B cell (primary cell): ENCODE results near the gene ARHGEF3. TPM values are rescaled to one million over a fixed set of nuclear protein-coding genes. Genes with fewer than 3 reads are reported as not detected.
"Not testable (repeated sequence)": the region's sequence is repeated elsewhere in the genome, so short reads cannot be mapped to it uniquely, and the experiment has no call there.

Source experiments
- ATAC-seq: fragments of 200-7000 bp; cut with Tn5 transposase; one replicate; pipeline ENCODE4 v1.10.0; 2021; ENCODE audit warnings: low read depth, mild to moderate bottlenecking, moderate number of reproducible peaks, moderate library complexity
- CTCF ChIA-PET: fragments of 350-600 bp; sonication (Branson Sonifier 250); formaldehyde crosslinking; loops from one replicate; lab custom pipeline; 2021; ENCODE audit warnings: antibody characterized with exemption, inconsistent platforms; lab: Charles Lee
- POLR2A ChIA-PET: fragments of 350-600 bp; sonication (Branson Sonifier 250); formaldehyde crosslinking; loops from one replicate; lab custom pipeline; 2021; ENCODE audit warnings: antibody characterized with exemption; lab: Charles Lee
- DNase-seq: peaks from one replicate; pipeline ENCODE4 v3.0.0; 2013
- H2AFZ ChIP-seq: 2 replicates; pipeline ENCODE4 v1.6.1; 2012; ENCODE audit warnings: mild to moderate bottlenecking, low read depth, low read length; ENCODE audit not compliant: insufficient read depth, poor library complexity, severe bottlenecking
- H3K27ac ChIP-seq, 2 donors: 1 replicate in 1 of 2; 2 replicates in 1 of 2; pipeline ENCODE4 v1.5.1; 2012 to 2013; ENCODE audit warnings: low read length in 2 of 2, mild to moderate bottlenecking in 2 of 2, moderate library complexity in 1 of 2
- H3K27me3 ChIP-seq, 4 experiments: fragments of 200-600 bp in 1 of 4; sonication (generic) in 1 of 4; replicated peaks in 1 of 4; 1 replicate in 2 of 4; 2 replicates in 2 of 4; pipeline versions ENCODE4 v1.6.1 to v1.7.0; 2013 to 2016; ENCODE audit warnings: low read length in 3 of 4, mild to moderate bottlenecking in 2 of 4, mixed read lengths in 1 of 4, moderate library complexity in 1 of 4; ENCODE audit not compliant: insufficient read depth in 4 of 4, control insufficient read depth in 3 of 4; ENCODE audit errors: control extremely low read depth in 1 of 4
- H3K36me3 ChIP-seq, 2 experiments: replicated peaks in 1 of 2; 1 replicate in 1 of 2; 2 replicates in 1 of 2; pipeline versions ENCODE4 v1.6.1 to v1.7.1; 2013; ENCODE audit warnings: low read length in 1 of 2; ENCODE audit not compliant: insufficient read depth in 2 of 2, control insufficient read depth in 1 of 2; ENCODE audit errors: control extremely low read depth in 1 of 2, extremely low read depth in 1 of 2
- H3K4me1 ChIP-seq, 2 donors: fragments of 200-600 bp in 1 of 2; sonication (generic) in 1 of 2; 1 replicate in 1 of 2; 2 replicates in 1 of 2; pipeline versions ENCODE4 v1.5.1 to v1.6.1; 2013 to 2017; ENCODE audit warnings: low read length in 2 of 2; ENCODE audit not compliant: control insufficient read depth in 2 of 2, insufficient read depth in 2 of 2
- H3K4me2 ChIP-seq: replicated peaks from 2 replicates; pipeline ENCODE3; 2012; ENCODE audit warnings: mild to moderate bottlenecking, low read depth, low read length; ENCODE audit not compliant: poor library complexity, severe bottlenecking
- H3K4me3 ChIP-seq, 5 experiments: fragments of 200-600 bp in 1 of 5; sonication (generic) in 1 of 5; 1 replicate in 3 of 5; 2 replicates in 2 of 5; pipeline versions ENCODE4 v1.5.1 to v1.7.0; 2011 to 2016; ENCODE audit warnings: low read length in 4 of 5, mild to moderate bottlenecking in 4 of 5, low read depth in 2 of 5, control low read depth in 1 of 5, moderate library complexity in 1 of 5; ENCODE audit not compliant: insufficient read depth in 1 of 5; ENCODE audit errors: control extremely low read depth in 1 of 5, extremely low read depth in 1 of 5
- H3K79me2 ChIP-seq: fragments of 200-600 bp; sonication (generic); one replicate; pipeline ENCODE4 v1.6.0; 2016; ENCODE audit warnings: low read length; ENCODE audit not compliant: control insufficient read depth, insufficient read depth
- H3K9ac ChIP-seq: fragments of 200-600 bp; sonication (generic); 2 replicates; pipeline ENCODE4 v1.6.1; 2017; ENCODE audit warnings: mild to moderate bottlenecking, low read length, moderate library complexity
- H3K9me3 ChIP-seq, 3 donors: one replicate each; pipeline versions ENCODE4 v1.6.1 to v1.7.1; 2013; ENCODE audit warnings: low read length in 2 of 3; ENCODE audit not compliant: control insufficient read depth in 2 of 3, insufficient read depth in 1 of 3; ENCODE audit errors: control extremely low read depth in 1 of 3
- H4K20me1 ChIP-seq: 2 replicates; pipeline ENCODE4 v1.6.0; 2012; ENCODE audit warnings: mild to moderate bottlenecking, low read length; ENCODE audit not compliant: insufficient read depth, control insufficient read depth, poor library complexity, severe bottlenecking
- H3K27ac Mint-ChIP-seq: one replicate; pipeline ENCODE4 v1.8.0; 2021; ENCODE audit warnings: mixed read lengths
- H3K27me3 Mint-ChIP-seq: one replicate; pipeline ENCODE4 v1.8.0; 2021; ENCODE audit warnings: mixed read lengths
- H3K4me1 Mint-ChIP-seq: one replicate; pipeline ENCODE4 v1.8.0; 2021; ENCODE audit warnings: mixed read lengths
- H3K4me3 Mint-ChIP-seq: one replicate; pipeline ENCODE4 v1.8.0; 2021; ENCODE audit warnings: mixed read lengths
- H3K9me3 Mint-ChIP-seq: one replicate; pipeline ENCODE4 v1.8.0; 2022; ENCODE audit warnings: mixed read lengths; ENCODE audit not compliant: insufficient read depth
- EZH2 ChIP-seq: IDR thresholded peaks from 2 replicates; pipeline ENCODE4 v1.6.1; 2012; ENCODE audit warnings: borderline replicate concordance, low read depth, mild to moderate bottlenecking, moderate library complexity, low read length; ENCODE audit not compliant: insufficient read depth, poor library complexity, severe bottlenecking
- WGBS: methylation state at CpG from one replicate; pipeline ENCODE4 v1.1.5; 2013; ENCODE audit warnings: missing lambda C conversion rate; ENCODE audit not compliant: insufficient coverage; 5-methylcytosine and 5-hydroxymethylcytosine counted together
- intact Hi-C: fragments of 100-400 bp; cut with micrococcal nuclease; formaldehyde crosslinking; loops from one replicate; pipeline ENCODE4 v1.10.0; 2022
- polyA plus RNA-seq: library from polyadenylated mRNA; depleted of rRNA; stranded (reverse); fragments of >200 nt; gene quantifications from 2 replicates; pipeline ENCODE4 v1.2.3, GENCODE V29; 2012
- total RNA-seq, 2 donors: library from RNA; stranded (reverse); fragments of 120-200 nt in 1 of 2; gene quantifications; 1 replicate in 1 of 2; 2 replicates in 1 of 2; pipeline versions ENCODE4 v1.2.3 to v1.2.4, GENCODE V29; 2013 to 2022
- TF ChIP-seq, protein P1 (sequence below): fragments of 200-600 bp; IDR thresholded peaks from one replicate; pipeline ENCODE4 v1.8.0; 2022; ENCODE audit warnings: antibody characterized with exemption, mild to moderate bottlenecking

ARHGEF3 gene
- total and polyA plus RNA-seq, 2 donors (not counting 1 experiment from before 2014, with no cell fraction given): 30.8 to 33.5 TPM

DNA sequence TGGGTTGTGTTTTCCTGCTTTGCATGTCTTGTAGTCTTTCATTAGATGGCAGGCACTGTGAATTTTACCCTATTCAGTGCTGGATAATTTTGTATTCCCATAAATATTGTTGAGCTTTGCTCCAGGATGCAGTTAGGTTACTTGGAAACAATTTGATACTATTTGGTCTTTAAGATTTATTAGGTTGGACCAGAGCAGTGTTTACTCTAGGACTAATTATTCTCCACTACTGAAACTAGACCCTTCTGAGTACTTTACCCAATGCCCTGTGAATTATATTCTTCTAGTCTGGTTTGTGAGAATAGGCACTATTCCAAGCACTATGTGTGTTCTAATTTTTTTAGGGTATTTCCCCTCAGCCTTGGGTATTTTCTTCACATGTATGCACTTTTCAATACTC is 80.9 kb downstream of the ARHGEF3 start:
- no peaks in the 10 kb centered on the region for H3K27me3 Mint-ChIP-seq
- Histone ChIP-seq H3K27ac (no peak overlapping the region), H3K4me2 (no peak overlapping the region), H4K20me1 (no peaks in the 10 kb centered on the region), H3K4me3 (no peak overlapping the region), H3K27me3 (no peaks in the 10 kb centered on the region), H3K36me3 (no peaks in the 10 kb centered on the region), H2AFZ (no peak overlapping the region), H3K4me1 (peaks cover 0 to 12% of the 10 kb centered on the region in 2 donors), H3K79me2 (no peaks in the 10 kb centered on the region), H3K9ac (no peak overlapping the region), H3K9me3 (peaks cover 0 to 5% (median 0%) of the 10 kb centered on the region in 3 donors)
- TF ChIP-seq, protein P1, sequence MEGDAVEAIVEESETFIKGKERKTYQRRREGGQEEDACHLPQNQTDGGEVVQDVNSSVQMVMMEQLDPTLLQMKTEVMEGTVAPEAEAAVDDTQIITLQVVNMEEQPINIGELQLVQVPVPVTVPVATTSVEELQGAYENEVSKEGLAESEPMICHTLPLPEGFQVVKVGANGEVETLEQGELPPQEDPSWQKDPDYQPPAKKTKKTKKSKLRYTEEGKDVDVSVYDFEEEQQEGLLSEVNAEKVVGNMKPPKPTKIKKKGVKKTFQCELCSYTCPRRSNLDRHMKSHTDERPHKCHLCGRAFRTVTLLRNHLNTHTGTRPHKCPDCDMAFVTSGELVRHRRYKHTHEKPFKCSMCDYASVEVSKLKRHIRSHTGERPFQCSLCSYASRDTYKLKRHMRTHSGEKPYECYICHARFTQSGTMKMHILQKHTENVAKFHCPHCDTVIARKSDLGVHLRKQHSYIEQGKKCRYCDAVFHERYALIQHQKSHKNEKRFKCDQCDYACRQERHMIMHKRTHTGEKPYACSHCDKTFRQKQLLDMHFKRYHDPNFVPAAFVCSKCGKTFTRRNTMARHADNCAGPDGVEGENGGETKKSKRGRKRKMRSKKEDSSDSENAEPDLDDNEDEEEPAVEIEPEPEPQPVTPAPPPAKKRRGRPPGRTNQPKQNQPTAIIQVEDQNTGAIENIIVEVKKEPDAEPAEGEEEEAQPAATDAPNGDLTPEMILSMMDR: no peak
- no peak for TF ChIP-seq EZH2
- DNase-seq (no peak), ATAC-seq (no peak)
- no peak overlapping the region for H3K27ac Mint-ChIP-seq
- H3K4me3 Mint-ChIP-seq: no peak overlapping the region
- intact Hi-C loops: no loop called here
- no peaks in the 10 kb centered on the region for H3K9me3 Mint-ChIP-seq
- ChIA-PET POLR2A (interaction anchor here (0.6 kb wide), 1 partner anchor 38 kb away, joined by 5 read pairs; no protein-coding TSS in a partner anchor), CTCF (interaction anchor here (0.6 to 2.4 kb wide), 4 partner anchors 14 to 268 kb away, joined by 3 to 9 read pairs (median 6); partner anchors contain the start of gene ARHGEF3)
- H3K4me1 Mint-ChIP-seq: peaks cover 21% of the 10 kb centered on the region

DNA sequence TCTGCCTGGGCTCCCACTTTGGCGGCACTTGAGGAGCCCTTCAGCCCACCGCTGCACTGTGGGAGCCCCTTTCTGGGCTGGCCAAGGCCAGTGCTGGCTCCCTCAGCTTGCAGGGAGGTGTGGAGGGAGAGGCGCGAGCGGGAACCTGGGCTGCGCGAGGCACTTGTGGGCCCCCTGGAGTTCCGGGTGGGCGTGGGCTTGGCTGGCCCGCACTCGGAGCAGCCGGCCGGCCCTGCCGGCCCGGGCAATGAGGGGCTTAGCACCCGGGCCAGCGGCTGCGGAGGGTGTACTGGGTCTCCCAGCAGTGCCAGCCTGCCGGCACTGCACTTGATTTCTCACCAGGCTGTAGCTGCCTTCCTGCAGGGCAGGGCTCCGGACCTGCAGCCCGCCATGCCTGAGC is 82.9 kb downstream of the ARHGEF3 start:
- CTCF ChIA-PET, H4K20me1 ChIP-seq, H3K4me3 Mint-ChIP-seq, DNase-seq, H3K4me2 ChIP-seq, H3K4me1 Mint-ChIP-seq, H3K27ac ChIP-seq, H3K4me3 ChIP-seq, H3K27ac Mint-ChIP-seq, POLR2A ChIA-PET, H2AFZ ChIP-seq, H3K9me3 ChIP-seq, H3K36me3 ChIP-seq, H3K27me3 ChIP-seq, intact Hi-C loops, H3K4me1 ChIP-seq, H3K9ac ChIP-seq, H3K27me3 Mint-ChIP-seq, ATAC-seq, H3K9me3 Mint-ChIP-seq, H3K79me2 ChIP-seq: not testable (repeated sequence)
- WGBS: 96% methylated on average over 21 of the region's 21 CpGs
